SW480 (cell line): ENCODE data around the gene FAM210A.

Source experiments
- DNase-seq: peaks from one replicate; pipeline ENCODE4 v3.0.0-alpha.2; 2016; ENCODE audit warnings: low spot score

FAM210A gene

DNA sequence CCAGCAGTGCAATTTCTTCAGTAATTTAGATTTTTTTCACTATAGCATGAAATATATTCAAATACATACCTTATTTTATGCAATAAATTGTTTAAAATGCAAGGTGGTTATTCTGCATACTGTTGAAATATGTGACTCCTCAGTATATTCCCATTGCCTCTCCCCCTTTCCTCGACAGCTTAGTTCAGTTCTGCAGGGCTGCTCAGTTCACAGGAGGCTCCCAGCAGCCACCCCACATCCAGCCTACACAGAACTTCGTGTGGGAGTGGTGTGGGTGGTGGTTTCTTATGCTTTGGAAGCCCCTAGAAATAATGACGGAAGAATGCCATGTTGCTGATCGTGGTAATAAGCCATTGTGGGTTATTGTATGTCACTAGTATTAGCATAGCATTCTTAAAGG lies 79.7 kb downstream of the FAM210A start:
- no peak for DNase-seq

DNA sequence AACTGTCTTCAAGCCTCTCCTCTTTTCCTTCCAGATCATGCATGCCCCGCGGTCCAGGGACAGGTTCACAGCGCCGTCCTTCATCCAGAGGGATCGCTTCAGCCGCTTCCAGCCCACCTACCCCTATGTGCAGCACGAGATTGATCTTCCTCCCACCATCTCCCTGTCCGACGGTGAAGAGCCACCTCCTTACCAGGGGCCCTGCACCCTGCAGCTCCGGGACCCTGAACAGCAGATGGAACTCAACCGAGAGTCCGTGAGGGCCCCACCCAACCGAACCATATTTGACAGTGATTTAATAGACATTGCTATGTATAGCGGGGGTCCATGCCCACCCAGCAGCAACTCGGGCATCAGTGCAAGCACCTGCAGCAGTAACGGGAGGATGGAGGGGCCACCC lies 81.3 kb downstream of the FAM210A start:
- DNase-seq: no peak

DNA sequence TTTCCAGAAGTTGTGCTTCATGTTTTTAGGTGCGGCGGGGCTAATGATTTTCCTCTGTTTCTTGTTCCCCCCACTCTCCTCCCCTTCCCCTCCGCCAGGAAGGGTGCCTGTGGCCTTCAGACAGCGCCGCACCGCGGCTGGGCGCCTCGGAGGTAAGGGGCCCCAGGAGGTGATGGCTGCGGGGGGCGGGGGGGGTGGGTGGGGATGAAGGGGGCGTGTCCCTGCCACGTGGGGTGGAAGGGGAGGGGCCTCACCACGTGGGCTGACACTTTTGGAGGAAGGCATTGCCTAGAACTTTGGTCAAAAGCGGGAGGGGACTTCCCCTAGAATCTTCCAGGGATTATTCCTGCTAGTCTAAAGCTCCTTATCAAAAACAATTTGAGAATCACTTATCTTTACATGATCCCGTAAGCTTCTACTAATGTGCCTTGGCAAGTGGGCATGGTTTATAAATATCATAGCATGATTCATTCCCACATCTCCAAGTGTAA lies 83.1 kb downstream of the FAM210A start:
- DNase-seq: no peak

DNA sequence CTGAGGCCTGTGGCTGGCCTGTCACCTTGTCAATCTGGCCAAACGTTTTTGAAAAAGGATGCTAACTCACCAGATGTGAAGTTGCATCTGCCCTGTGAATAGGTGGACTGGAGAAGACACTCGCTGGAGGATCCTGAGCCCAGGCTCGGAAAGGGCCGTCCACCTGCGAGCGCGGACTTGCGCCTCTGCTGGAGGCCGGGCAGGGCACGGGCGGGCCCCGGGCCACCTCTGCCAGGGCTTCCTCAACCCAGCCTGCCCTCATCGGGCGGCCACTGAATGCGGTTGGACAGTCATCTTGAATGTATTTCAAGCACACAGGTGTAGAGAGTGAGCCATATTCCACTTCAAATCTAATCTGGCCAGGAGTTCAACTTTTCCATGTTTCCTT lies 83.9 kb downstream of the FAM210A start:
- no peak for DNase-seq

DNA sequence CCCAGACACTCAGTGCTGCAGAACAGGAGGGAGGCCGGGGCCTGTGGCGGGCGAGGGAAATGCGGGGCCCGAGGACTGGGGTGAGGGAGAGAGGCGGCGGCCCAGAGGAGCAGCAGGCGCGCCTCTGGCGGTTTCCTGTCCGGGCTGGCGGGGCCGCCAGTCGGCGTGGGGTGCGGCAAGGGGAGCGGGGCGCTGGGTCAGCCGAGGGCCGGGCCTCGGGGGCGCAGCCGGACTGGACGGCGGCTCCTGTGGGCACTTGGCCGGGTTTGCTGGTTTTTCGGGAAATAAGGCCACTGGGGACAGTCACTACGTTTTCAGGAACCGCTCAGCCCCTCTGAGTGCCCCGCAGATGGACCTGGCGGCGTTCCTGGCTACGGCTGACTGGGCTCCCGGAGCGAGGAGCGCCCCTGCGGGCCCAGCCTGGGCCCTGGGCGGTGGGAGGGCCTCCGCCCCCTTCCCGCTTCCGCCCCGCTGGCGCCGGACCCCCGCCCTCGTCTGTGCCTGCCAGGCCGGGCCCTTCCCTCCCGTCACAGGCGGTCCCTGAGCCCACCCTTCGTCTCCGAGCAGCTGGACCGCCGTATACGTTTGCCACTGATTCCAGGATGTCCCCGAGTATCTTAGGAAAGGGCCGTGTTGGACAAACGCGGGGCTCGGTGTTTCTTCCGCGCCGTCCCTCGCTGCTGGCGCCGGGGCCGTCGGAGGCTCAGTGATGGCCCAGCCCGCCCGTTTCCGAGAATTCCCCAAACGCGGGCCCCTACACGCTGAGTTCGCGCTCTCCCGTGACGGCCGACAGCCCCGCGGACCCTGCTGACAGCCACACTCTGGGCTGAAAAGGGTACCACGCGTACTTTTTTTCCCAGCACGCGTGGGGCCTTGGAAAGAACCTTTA lies 84.6 kb downstream of the FAM210A start:
- no peak for DNase-seq

DNA sequence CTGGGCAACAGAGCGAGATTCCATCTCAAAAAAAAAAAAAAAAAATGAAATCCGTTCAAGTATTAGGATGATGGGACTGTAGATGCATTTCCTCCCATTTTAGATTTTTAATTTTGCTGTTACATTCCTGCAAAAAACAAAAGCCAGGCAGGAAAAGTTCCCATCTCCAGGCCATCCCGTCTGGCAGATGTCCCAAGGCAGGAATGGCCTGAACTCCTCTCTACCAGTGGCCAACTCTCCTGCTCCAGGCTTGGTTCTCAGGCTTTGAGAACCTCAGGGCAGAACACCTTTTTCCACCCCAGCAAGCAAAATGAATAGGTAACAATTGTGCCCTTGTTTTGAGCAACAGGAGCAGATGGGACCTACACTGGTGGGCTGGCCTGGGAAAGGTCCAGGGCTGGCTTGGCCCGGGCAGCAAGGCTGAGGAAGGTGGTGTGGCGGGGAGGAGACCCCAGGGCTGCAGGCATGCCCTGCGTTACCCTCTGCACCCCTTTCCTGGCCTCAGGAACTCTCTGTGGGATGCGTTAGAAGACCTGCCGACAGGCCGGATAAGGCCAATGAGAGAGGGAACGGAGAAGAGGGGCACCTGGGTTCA lies 86.0 kb downstream of the FAM210A start:
- no peak for DNase-seq

DNA sequence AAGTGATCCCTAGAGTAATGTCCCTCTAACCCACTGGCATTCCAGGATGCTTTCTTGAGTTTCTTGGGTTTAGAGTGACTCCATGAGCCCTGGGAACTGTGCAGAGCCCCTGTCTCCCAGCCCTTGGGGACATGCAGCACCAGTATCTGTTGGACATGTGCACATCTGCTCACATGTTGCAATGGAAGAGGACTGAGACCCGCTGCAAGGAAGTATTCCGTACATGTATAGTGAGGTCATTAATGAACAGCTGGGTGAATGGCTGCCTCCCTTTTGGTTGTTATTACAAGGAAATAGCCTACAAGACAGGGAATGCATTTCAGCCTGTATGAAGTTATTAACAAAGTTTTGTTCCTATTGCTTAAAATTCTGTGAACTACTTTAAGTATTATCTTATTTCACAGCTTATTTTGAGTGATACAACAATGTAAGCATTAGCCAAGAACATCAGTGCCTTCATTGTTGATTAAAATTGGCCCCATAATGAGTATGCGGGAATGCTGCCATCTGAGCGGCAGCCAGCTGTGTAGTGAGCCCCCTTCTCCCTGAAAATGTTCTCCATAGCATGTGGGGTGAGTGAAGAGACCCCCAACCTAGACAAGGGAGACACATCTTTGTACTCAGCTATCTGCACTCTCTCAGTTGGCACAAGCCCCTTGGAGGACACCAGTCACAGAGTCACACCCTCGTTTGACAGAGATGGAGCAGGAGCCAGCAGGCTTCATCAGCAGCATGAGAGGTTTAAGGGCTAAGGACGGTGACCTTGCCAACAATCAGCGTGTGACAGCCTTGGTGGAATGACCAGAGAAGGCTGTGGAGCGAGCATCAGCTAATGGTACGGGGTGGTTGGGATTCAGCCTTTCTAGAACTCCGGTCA lies 87.4 kb downstream of the FAM210A start:
- no peak for DNase-seq

DNA sequence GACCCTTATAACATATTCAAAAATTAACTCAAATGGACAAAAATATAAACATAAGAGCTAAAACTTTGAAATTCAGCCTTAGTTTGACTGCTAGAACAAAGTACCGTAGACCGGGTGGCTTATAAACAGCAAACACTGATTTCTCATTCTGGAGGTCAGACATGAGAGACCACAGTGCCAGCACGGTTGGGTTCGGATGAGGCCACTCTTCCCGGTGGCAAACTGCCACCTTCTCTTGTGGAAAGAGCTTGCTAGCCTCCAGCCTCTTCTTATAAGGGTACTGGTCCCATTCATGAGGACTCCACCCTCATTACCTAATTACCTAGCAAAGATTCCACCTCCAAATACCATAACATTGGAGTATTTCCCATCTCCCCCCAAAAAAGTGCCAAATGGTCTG lies 91.3 kb downstream of the FAM210A start:
- no peak for DNase-seq

DNA sequence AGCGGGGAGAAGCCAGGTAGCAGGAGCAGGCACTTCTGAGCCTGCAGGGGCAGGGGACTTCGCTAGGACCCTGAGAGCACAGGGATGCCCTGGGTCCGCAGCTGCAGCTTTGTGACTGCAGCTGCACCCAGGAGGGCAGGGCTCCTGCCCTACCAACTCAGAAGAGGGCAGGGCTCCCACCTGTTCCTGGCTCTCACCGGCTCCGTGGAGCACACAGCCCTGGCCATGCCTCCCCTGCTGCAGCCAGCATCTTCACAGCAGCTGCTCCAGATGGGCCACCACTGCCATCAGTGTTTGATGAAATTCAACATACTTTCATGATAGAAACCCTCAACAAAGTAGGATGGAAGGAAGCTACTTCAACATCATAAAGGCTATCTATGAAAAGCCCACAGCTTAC lies 92.7 kb downstream of the FAM210A start:
- no peak for DNase-seq

DNA sequence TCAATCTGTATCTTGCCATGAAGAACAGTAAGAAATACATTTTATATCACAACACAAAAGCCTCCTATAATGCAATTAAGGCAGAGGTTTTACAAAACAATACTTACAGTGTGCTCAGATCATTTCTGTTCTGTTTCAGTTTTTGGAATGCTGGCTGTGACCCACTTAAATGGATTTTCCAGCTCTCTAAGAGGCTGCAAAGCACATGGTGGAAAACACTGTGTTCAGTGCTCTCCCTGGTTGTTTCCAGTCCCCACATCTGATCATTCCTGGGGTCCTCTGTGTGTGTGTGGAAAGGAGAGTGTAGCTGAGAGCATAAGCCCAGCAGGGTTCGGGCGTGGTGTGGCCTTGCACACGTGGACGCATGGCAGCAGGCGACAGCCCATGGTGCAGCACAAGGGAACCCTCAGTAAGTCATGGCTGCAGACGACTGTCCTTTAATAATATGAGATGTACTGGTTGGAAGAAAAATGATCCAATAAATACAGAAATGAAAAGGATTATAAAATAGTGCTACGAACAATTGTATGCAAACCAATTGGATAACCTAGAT lies 95.6 kb downstream of the FAM210A start:
- DNase-seq: no peak

DNA sequence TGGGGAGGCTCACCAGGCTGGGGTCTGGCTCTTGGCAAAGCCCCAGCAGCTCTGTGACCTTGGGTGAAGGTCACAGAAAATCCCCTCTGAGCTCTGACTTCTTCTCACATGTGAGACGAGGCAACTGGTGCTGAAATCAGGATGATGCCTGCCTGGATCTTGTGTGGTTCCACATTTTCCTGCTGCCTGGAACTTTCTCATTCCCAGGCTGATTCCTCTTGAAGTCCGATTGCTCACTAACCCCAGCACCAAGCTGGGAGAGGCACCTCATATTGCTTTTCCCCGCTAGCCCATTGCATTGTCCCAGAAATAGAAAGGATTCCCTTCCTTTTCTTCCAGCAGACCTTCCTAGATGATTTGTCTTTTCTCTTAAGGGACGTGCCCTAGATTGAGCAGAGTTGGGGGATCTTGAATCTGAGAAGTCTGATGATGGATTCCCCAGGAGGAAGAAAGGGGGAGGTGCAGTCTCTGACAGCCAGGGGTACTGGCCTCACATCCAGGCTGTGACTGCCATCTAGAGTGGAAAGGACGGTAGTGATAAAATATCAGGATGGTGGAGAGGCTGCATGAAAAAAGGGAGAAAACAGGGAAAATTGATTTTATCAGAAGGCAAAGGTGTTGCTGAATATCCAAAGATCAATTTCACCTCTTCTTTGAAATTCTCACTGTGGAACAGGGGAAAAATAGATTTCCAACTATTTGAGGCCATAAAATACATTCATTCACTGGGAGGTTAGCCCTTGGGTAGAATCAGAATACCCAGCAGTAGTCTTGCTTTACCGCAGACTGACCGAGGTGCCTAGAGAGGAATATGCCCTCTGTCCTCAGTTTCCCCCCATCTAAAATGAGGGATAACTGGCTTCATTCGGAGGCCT lies 96.3 kb downstream of the FAM210A start:
- peak; percentile 47 for DNase-seq

DNA sequence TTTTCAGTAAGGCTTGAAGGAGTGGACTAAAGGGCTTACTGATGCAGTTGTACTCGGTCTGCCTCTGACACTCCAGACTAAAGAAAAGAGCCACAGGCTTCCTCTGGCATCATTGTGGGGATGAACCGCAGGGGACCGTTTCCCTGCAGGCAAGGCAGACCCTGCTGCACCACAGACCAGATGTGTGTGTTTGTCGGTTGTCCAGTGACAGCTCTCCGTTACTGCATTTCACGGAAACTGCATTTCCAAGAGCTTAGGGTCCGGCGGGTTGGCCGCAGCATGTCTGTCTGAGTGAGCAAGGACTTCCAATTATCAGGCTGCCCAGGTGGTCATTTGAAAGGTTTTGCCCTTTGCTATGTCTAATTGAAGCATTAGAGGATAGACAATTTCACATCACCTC lies 98.1 kb downstream of the FAM210A start:
- no peak for DNase-seq

DNA sequence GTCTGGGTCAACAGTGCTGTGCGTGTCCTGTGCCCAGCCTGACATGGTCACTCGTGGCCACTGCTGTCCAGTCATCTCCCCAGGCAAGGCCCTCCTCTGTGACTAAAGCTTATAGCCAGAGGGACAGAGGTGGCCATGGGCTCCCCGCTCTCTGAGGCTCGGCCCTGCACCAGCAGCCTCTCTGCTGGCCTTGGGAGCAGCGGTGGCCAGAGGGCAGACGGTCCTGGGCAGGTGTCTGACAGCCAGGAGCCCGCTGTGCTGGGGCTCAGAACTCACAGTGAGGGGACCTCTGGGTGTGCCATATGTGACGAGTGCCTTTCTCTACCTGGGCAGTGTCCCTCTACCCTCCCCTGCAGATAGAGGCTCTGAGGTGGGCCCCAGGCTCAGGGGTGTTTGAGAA lies 98.7 kb downstream of the FAM210A start:
- DNase-seq: no peak

DNA sequence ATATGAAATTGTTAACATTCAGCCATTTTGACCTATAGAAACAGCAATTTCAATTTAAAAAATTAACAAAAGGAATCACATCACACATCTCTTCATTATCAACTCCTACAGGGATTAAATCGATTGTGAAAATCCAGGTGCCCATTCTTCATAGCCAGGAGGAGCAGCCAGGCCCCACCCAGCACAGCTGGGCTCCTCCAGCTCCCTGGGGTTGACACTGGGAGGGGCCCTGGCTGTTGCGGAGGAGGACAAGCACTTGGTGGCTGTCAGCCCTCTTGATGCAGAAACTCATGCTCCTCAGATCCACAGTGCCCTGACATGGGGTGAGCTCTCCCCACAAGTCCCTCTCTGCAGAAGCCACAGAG lies 99.8 kb downstream of the FAM210A start:
- no peak for DNase-seq

DNA sequence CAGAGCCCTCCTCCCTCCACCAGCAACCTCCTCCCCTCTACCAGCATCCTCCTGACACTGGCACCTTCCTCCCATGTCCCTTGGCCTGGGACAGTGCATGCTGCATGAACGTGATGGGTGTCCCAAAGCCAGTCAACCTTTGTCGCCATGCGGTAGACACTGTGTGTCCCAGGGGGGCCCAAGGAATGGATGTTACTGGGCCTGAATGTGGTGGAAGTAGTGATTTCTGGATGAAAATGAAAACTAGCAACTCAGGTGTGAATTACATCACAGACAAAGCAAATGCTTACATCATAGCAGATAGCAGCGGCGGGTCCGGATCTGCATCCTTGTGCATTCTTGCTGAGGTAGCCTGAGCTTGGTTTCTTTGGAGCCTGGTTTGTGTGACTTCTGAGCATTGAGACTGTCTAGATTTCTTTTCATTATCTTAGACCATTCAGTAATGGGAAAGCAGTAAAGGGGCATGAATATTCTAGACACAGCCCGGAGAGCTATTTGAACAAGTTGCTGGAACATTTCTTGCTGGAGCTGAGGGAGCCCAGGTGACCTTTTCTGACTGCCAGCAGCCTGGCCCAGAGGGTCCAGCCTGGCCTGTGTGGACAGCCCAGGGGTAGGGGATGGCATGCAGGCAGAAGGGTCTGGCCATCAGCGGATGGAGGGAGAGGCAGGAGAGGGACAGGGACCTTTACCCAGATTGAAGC lies 100.4 kb downstream of the FAM210A start:
- no peak for DNase-seq

DNA sequence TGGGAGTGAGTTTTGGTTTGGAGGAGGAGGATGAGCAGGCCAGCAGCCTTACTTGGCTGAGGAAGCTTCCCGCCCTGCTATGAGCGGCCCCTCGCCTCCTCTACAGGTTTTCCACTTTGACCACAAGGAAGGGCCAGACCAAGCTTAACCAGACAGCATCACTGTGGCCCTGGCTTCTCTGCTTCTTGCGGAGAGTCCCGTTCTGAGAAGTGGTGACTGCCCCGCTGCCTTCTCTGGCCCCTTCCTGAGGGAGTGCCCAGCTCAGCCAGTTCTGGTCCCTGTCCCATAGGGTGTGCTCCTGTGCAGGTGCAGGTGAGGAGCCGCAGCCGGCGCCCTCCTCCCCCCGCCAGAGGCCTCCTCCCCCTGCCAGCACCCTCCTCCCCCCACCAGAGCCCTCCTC lies 101.0 kb downstream of the FAM210A start:
- no peak for DNase-seq

DNA sequence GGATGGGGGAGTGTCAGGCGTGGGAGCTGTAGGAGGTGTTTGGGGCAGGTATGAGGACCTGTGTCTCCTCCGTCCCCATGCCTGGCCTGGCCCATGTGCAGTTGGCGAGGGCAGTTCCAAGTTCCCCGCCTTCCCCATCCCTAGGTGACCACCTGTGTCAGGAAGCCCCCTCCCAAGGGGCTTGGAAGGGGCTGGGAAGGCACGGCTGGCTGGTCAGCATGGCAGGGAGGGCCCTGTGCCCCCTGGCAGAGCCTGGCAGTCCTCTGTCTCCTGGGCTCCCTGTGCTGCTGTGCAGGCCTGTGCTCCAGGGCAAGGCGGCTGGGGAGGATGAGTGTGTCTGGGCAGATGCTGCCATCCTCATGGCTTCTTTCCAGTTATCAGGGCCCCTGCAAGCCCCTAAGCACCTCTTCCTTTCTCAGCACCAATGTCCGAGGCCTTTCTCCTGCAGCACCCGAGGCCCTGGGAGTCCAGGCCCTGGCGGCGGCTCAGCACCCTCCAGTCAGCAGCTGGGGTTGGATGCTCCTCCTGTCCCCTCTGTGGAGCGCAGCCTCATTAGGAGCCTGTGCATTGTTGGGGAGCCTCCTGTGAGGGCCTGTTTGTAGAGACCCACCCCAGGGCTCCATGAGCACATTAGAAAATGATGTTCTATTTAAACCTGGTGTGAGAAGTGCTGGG lies 101.7 kb downstream of the FAM210A start:
- no peak for DNase-seq

DNA sequence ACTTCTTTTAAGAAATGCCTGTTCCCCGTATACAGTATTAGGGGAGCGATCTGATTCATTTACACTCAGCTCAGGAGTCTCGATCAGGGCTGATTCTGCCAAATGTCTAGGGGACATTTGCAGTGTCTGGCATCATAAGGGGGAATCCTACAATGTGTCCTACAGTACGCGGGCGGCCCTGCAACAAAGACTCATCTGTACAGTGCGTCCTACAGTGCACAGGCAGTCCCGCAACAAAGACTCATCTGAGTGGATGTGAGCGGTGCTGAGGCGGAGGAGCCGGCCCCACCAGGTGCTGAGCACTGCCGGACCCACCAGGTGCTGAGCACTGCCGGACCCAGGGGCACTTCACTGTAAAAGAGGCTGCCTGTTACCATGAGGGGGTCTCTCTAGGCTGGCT lies 102.5 kb downstream of the FAM210A start:
- no peak for DNase-seq

DNA sequence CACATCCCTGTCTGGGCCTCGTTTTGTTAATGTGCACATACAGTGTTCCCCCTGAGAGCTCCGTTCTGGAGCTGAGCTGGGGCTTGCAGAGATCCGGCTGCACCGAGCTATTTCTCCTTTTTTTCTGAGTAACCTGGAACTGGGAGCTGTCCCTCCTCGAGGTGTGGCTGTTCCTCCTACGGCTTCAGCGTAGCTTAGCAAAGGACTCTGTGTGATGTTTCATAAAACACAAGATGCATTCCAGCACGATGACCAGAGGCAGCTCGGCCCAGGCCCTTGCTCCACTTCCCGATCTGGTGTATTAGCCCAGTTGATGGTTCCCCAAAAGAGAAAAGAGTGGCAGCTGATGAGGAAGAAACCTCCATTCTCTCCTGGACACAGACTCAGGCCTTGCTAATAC lies 103.0 kb downstream of the FAM210A start:
- no peak for DNase-seq

DNA sequence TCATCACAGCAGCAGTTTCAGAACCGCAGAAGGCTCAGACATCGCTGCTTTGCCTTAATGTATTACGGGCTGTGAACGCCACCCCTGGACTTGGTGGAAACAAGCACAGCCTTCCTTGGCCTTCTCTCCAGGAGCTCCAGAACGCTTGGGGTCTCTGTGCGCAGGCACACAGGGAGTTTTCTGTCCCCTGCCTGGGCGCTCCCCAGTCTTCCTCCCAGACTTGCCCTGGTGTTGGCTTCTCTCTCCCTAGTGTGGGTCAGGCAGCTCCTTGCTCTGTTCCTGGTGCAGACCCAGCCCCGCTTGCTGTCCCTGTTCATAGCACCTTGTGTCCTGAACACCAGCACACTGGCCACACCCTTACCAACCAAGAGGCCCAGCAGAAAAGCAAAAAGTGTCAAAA lies 103.6 kb downstream of the FAM210A start:
- DNase-seq: no peak
